ENCODE data around the gene C22orf31. TPM values are rescaled to one million over a fixed set of nuclear protein-coding genes. Genes with fewer than 3 reads are reported as not detected.
A peak's percentile ranks its signal among the peaks of the same experiment; 100 is the strongest.

Gene C22orf31
- total RNA-seq, 2 donors from 2014 or later, result not detected

- Mint-ChIP-seq H3K9me3 (no peaks in the 10 kb centered on the region), H3K27me3 (ENCODE audit: insufficient read depth) (no peaks in the 10 kb centered on the region), H3K4me1 (peaks cover 32% of the 10 kb centered on the region), H3K27ac (peak overlapping the region; percentile 98), H3K4me3 (peak overlapping the region; percentile 66), H3K36me3 (ENCODE audit: low read depth) (peaks cover 12% of the 10 kb centered on the region)
- H3K4me1 ChIP-seq (ENCODE audit: control insufficient read depth, insufficient read depth, low read length), result peaks cover 19% of the 10 kb centered on the region
- H3K36me3 ChIP-seq (ENCODE audit: control insufficient read depth, insufficient read depth, low read length), result no peaks in the 10 kb centered on the region
- 13 to 42% methylated on average over 4 to 20 of the region's 20 CpGs for WGBS, 2 experiments (ENCODE audit: insufficient coverage in 1 of 2, insufficient read length in 1 of 2)
- peak; percentile 62 for DNase-seq
- H3K4me3 ChIP-seq (ENCODE audit: low read length), result peak overlapping the region; percentile 77
- no peak overlapping the region for H3K9ac ChIP-seq (ENCODE audit: extremely low read depth, low read length, poor library complexity, severe bottlenecking)
- no peak for TF ChIP-seq CTCF (conservative IDR thresholded peaks at IDR 0.05)
- H3K27me3 ChIP-seq (ENCODE audit: control insufficient read depth, insufficient read depth, low read length, poor library complexity, severe bottlenecking), result no peaks in the 10 kb centered on the region
- H3K9me3 ChIP-seq (ENCODE audit: control insufficient read depth, low read length), result no peaks in the 10 kb centered on the region
- peak overlapping the region; percentile 89 for H3K27ac ChIP-seq (ENCODE audit: low read depth, low read length)
Observed at GRCh38 chr22:29030016-29030617, 31.5 kb downstream of the C22orf31 start.

DNA sequence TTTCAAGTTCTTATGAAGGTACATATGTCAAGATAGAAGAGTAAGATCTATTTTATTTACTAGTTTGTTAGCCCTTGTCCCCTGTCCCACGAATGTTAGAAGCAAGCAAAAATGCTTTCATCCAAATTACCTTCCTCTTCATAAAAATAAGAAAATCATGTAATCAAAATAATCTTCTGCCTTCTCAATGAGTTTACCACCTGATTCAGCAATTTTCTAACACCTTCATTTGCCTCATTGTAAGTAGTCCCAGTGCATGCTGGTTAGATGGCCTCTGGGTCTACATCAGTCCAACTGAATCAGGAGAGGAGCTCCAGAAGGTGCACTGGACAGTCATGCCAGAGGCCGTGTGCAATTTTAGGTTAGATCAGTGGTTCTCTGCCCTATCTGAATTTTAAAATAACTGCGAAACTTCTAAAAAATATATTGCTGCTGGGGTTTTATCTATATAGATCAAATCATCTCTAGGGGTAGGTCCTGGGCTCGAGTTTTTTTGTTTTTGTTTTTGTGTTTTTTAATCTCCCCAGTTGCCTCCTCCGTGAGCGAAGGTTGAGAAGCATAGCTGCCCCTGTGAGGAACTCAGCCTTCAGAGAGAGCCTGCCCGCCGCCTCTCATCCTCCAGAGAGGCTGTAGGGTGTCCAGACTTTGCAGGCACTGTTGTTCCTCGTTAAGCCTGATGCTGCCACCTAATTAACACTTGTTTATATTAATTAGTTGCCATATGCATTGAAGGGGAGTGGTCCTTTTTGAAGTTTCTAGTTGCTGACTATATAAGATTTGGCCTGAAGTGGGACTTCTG, 32.2 kb downstream of the C22orf31 start:
- no peaks in the 10 kb centered on the region for H3K9me3 Mint-ChIP-seq
- peak overlapping the region; percentile 77 for H3K4me3 ChIP-seq (ENCODE audit: low read length)
- no peaks in the 10 kb centered on the region for H3K9me3 ChIP-seq (ENCODE audit: control insufficient read depth, low read length)
- peak overlapping the region; percentile 66 for H3K4me3 Mint-ChIP-seq
- no peak for DNase-seq
- H3K27ac Mint-ChIP-seq, result no peak overlapping the region
- H3K9ac ChIP-seq (ENCODE audit: extremely low read depth, low read length, poor library complexity, severe bottlenecking), result no peak overlapping the region
- no peak for TF ChIP-seq CTCF (conservative IDR thresholded peaks at IDR 0.05)
- no peaks in the 10 kb centered on the region for H3K27me3 ChIP-seq (ENCODE audit: control insufficient read depth, insufficient read depth, low read length, poor library complexity, severe bottlenecking)
- H3K27ac ChIP-seq (ENCODE audit: low read depth, low read length), result peak overlapping the region; percentile 33
- peaks cover 9% of the 10 kb centered on the region for H3K36me3 Mint-ChIP-seq (ENCODE audit: low read depth)
- H3K4me1 Mint-ChIP-seq, result peaks cover 32% of the 10 kb centered on the region
- 75 to 92% methylated on average over 6 to 9 of the region's 9 CpGs for WGBS, 2 experiments (ENCODE audit: insufficient coverage in 1 of 2, insufficient read length in 1 of 2)
- no peaks in the 10 kb centered on the region for H3K27me3 Mint-ChIP-seq (ENCODE audit: insufficient read depth)
- H3K4me1 ChIP-seq (ENCODE audit: control insufficient read depth, insufficient read depth, low read length), result peaks cover 19% of the 10 kb centered on the region
- H3K36me3 ChIP-seq (ENCODE audit: control insufficient read depth, insufficient read depth, low read length), result no peaks in the 10 kb centered on the region

- H3K4me1 ChIP-seq (ENCODE audit: control insufficient read depth, insufficient read depth, low read length), result peaks cover 19% of the 10 kb centered on the region
- no peak overlapping the region for H3K27ac Mint-ChIP-seq
Observed at GRCh38 chr22:29028468-29028867, 33.2 kb downstream of the C22orf31 start.

More at GRCh38 chr22:29028468-29028867, 33.2 kb downstream of the C22orf31 start:
- peaks cover 9% of the 10 kb centered on the region for H3K36me3 Mint-ChIP-seq (ENCODE audit: low read depth)
- Histone ChIP-seq H3K27me3 (ENCODE audit: control insufficient read depth, insufficient read depth, low read length, poor library complexity, severe bottlenecking) (no peaks in the 10 kb centered on the region), H3K4me3 (ENCODE audit: low read length) (no peak overlapping the region), H3K36me3 (ENCODE audit: control insufficient read depth, insufficient read depth, low read length) (no peaks in the 10 kb centered on the region), H3K27ac (ENCODE audit: low read depth, low read length) (peak overlapping the region; percentile 30), H3K9me3 (ENCODE audit: control insufficient read depth, low read length) (no peaks in the 10 kb centered on the region), H3K9ac (ENCODE audit: extremely low read depth, low read length, poor library complexity, severe bottlenecking) (no peak overlapping the region)
- H3K9me3 Mint-ChIP-seq, result no peaks in the 10 kb centered on the region
- WGBS, 2 experiments (ENCODE audit: insufficient coverage in 1 of 2, insufficient read length in 1 of 2), result 92 to 95% methylated on average over 3 to 4 of the region's 4 CpGs
- no peak overlapping the region for H3K4me3 Mint-ChIP-seq
- no peak for DNase-seq
- H3K27me3 Mint-ChIP-seq (ENCODE audit: insufficient read depth), result no peaks in the 10 kb centered on the region
- H3K4me1 Mint-ChIP-seq, result peaks cover 34% of the 10 kb centered on the region
- TF ChIP-seq CTCF (conservative IDR thresholded peaks at IDR 0.05), result no peak
